Smooth muscle cell (in vitro differentiated cells): Measurements from ENCODE around the gene METAP1. TPM values are rescaled to one million over a fixed set of nuclear protein-coding genes. Genes with fewer than 3 reads are reported as not detected.

ENCODE experiments used
- DNase-seq: peaks from one replicate; lab custom pipeline; 2025; ENCODE audit not compliant: unreplicated experiment; lab: John Stamatoyannopoulos, UW
- H2AFZ ChIP-seq: fragments of 200-600 bp; sonication (generic); 2 replicates; pipeline ENCODE4 v1.6.0; 2016; ENCODE audit warnings: antibody characterized with exemption, low read depth, mild to moderate bottlenecking
- H3F3A ChIP-seq: fragments of 200-600 bp; sonication (generic); 2 replicates; pipeline ENCODE4 v1.6.0; 2017; ENCODE audit warnings: antibody characterized with exemption, low read depth
- H3K27ac ChIP-seq: fragments of 200-600 bp; sonication (generic); 2 replicates; pipeline ENCODE4 v1.5.1; 2016; ENCODE audit warnings: low read depth, mild to moderate bottlenecking
- H3K27me3 ChIP-seq: fragments of 200-600 bp; sonication (generic); 2 replicates; pipeline ENCODE4 v1.6.1; 2016; ENCODE audit warnings: low read depth, mild to moderate bottlenecking
- H3K36me3 ChIP-seq: fragments of 200-600 bp; sonication (generic); 2 replicates; pipeline ENCODE4 v1.5.1; 2016; ENCODE audit warnings: low read depth
- H3K4me1 ChIP-seq: fragments of 200-600 bp; sonication (generic); 2 replicates; pipeline ENCODE4 v1.5.1; 2016; ENCODE audit warnings: low read depth
- H3K4me2 ChIP-seq: fragments of 200-600 bp; sonication (generic); 2 replicates; pipeline ENCODE4 v1.6.0; 2016; ENCODE audit warnings: mild to moderate bottlenecking
- H3K4me3 ChIP-seq: fragments of 200-600 bp; sonication (generic); 2 replicates; pipeline ENCODE4 v1.5.1; 2016; ENCODE audit warnings: mild to moderate bottlenecking
- H3K79me2 ChIP-seq: fragments of 200-600 bp; sonication (generic); 2 replicates; pipeline ENCODE4 v1.6.0; 2016; ENCODE audit warnings: low read depth, mild to moderate bottlenecking
- H3K9ac ChIP-seq: fragments of 200-600 bp; sonication (generic); 2 replicates; pipeline ENCODE4 v1.6.0; 2016; ENCODE audit warnings: low read depth
- H3K9me3 ChIP-seq: fragments of 200-600 bp; sonication (generic); replicated peaks from 2 replicates; pipeline ENCODE4 v1.5.1; 2016; ENCODE audit warnings: low read depth
- H4K20me1 ChIP-seq: fragments of 200-600 bp; sonication (generic); 2 replicates; pipeline ENCODE4 v1.6.0; 2016; ENCODE audit warnings: low read depth
- WGBS: methylation state at CpG from one replicate; pipeline ENCODE4 v1.1.7; 2016; ENCODE audit warnings: low lambda C conversion rate; 5-methylcytosine and 5-hydroxymethylcytosine counted together
- polyA plus RNA-seq: library from polyadenylated mRNA; unstranded; fragments of >200 nt; fragmentation: Nextera tagmentation; extraction: Ambion mirVana; gene quantifications from 2 replicates; pipeline ENCODE4 v1.2.1, GENCODE V29; 2016
- total RNA-seq: library from RNA; depleted of rRNA; stranded (reverse); fragments of >200 nt; gene quantifications from 2 replicates; pipeline ENCODE4 v1.2.3, GENCODE V29; 2014
- TF ChIP-seq, protein P1 (sequence below): fragments of 200-600 bp; sonication (generic); IDR thresholded peaks from 2 replicates; pipeline ENCODE4 v1.5.1; 2017; ENCODE audit warnings: borderline replicate concordance, mild to moderate bottlenecking, antibody characterized with exemption; ENCODE audit not compliant: insufficient read depth, poor library complexity, severe bottlenecking

Gene METAP1
- total and polyA plus RNA-seq, 2 experiments from 2014 or later = 19.1 to 73.3 TPM

DNA sequence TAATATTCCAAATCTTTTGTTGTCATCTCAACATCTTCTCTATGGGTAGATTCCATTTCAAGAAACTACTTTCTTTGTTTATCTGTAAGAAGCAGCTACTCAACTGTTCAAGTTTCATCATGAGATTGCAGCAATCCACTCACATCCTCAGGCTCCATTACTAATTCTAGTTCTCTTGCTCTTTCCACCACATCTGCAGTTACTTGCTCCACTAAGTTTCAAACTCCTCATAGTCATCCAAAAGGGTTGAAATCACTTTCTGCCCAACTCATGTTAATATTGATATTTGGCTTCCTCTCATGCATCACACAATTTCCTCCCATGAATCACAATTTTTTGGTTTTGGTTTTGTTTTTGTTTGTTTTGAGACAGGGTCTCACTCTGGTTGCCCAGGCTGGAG is 57.4 kb downstream of the METAP1 start:
- Histone ChIP-seq H3K79me2 (no peaks in the 10 kb centered on the region), H3K4me1 (peaks cover 5% of the 10 kb centered on the region), H3K27me3 (no peaks in the 10 kb centered on the region), H3K9ac (no peak overlapping the region), H3F3A (no peaks in the 10 kb centered on the region), H3K36me3 (no peaks in the 10 kb centered on the region), H2AFZ (no peak overlapping the region), H3K4me3 (no peak overlapping the region), H3K4me2 (no peak overlapping the region), H3K27ac (no peak overlapping the region), H4K20me1 (no peaks in the 10 kb centered on the region), H3K9me3 (no peaks in the 10 kb centered on the region)
- DNase-seq = no peak
- TF ChIP-seq, protein P1, sequence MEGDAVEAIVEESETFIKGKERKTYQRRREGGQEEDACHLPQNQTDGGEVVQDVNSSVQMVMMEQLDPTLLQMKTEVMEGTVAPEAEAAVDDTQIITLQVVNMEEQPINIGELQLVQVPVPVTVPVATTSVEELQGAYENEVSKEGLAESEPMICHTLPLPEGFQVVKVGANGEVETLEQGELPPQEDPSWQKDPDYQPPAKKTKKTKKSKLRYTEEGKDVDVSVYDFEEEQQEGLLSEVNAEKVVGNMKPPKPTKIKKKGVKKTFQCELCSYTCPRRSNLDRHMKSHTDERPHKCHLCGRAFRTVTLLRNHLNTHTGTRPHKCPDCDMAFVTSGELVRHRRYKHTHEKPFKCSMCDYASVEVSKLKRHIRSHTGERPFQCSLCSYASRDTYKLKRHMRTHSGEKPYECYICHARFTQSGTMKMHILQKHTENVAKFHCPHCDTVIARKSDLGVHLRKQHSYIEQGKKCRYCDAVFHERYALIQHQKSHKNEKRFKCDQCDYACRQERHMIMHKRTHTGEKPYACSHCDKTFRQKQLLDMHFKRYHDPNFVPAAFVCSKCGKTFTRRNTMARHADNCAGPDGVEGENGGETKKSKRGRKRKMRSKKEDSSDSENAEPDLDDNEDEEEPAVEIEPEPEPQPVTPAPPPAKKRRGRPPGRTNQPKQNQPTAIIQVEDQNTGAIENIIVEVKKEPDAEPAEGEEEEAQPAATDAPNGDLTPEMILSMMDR = no peak

DNA sequence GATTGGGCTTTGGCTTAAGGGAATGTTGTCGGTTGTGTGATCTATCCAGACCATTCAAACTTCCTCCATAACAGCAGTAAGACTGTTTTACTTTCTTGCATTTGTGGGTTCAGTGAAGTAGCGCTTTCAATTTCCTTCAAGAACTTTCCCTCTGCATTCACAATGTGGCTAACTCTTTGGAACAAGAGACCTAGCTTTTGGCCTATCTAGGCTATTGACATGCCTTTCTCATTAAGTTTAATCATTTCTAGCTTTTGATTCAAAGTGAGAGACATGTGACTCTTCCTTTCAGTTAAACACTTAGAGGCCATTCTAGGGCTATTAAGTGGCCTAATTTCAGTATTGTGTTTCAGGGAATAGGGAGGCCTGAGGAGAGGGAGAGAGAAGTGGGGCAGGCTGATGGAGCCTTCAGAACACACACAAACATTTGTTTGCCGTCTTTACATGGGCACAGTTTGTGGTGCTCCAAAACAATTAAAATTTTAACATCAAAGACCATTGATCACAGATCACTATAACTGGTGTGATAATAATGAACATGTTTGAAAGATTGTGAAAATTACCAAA is 59.0 kb downstream of the METAP1 start:
- Histone ChIP-seq H3K36me3 (no peaks in the 10 kb centered on the region), H3K4me2 (no peak overlapping the region), H3F3A (peaks cover 11% of the 10 kb centered on the region), H3K4me1 (peaks cover 12% of the 10 kb centered on the region), H3K79me2 (no peaks in the 10 kb centered on the region), H3K4me3 (no peak overlapping the region), H3K27ac (no peak overlapping the region), H3K9ac (no peak overlapping the region), H3K27me3 (no peaks in the 10 kb centered on the region), H3K9me3 (no peaks in the 10 kb centered on the region), H2AFZ (no peak overlapping the region), H4K20me1 (no peaks in the 10 kb centered on the region)
- DNase-seq = no peak
- TF ChIP-seq, protein P1 = no peak
- 86% methylated on average over 3 of the region's 3 CpGs for WGBS

DNA sequence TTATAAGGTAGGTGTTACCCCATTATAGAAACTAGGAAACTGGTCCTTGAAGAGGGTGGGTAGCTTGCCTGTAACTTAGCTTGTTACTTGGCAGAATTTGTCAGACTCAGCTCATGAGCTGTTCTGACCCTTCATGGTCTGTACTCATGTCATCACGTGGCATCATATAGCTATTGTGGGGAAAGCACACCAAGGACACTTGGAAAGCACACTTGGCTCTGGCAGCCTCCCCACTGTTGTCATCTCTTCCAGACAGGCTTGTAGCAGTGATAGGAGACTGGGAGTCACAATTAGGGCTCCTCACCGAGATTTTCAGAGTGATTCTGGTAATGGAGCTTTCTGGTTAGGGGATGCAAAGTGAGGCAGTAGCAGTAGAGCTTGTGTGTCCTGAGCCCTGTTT is 62.7 kb downstream of the METAP1 start:
- Histone ChIP-seq H3K9me3 (no peaks in the 10 kb centered on the region), H3K79me2 (no peaks in the 10 kb centered on the region), H3K4me2 (no peak overlapping the region), H3K9ac (no peak overlapping the region), H4K20me1 (no peaks in the 10 kb centered on the region), H3K4me1 (peaks cover 16% of the 10 kb centered on the region), H3K4me3 (no peak overlapping the region), H2AFZ (no peak overlapping the region), H3F3A (peaks cover 20% of the 10 kb centered on the region), H3K36me3 (no peaks in the 10 kb centered on the region), H3K27me3 (no peaks in the 10 kb centered on the region), H3K27ac (peak overlapping the region; percentile 95)
- no peak for DNase-seq
- 83% methylated on average over 2 of the region's 2 CpGs for WGBS
- TF ChIP-seq, protein P1 = no peak

DNA sequence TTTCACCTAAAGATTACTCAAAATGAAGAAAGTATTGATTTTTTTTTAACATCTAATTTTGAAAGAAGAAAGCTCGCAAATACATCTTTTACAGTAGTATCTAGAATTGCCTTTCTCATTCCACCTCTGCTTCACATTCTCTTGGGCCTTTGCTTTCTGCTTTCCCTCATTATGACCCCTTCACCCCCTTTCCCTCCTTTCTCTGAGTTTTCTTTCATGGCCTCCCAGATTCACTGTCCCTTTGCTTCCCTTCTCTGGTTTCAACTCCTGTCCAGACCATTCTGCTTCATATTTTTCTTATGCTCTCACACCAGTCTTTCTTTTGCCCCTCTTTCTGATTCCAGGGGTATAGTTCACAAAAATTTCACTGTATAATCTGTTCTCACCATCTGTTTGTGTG is 64.0 kb downstream of the METAP1 start:
- Histone ChIP-seq H3K27ac (peak overlapping the region; percentile 95), H3K4me2 (peak overlapping the region; percentile 80), H3F3A (peaks cover 20% of the 10 kb centered on the region), H3K27me3 (no peaks in the 10 kb centered on the region), H3K79me2 (no peaks in the 10 kb centered on the region), H3K9me3 (no peaks in the 10 kb centered on the region), H3K36me3 (no peaks in the 10 kb centered on the region), H2AFZ (peak overlapping the region; percentile 38), H3K4me1 (peaks cover 16% of the 10 kb centered on the region), H3K9ac (peak overlapping the region; percentile 50), H3K4me3 (peak overlapping the region; percentile 4), H4K20me1 (no peaks in the 10 kb centered on the region)
- TF ChIP-seq, protein P1 = no peak
- WGBS = 93% methylated on average over 1 of the region's 1 CpG
- no peak for DNase-seq
